Ishikawa (cell line): Measurements from ENCODE around the gene STX3.

Source experiments
- CEBPB ChIP-seq: IDR thresholded peaks from 2 replicates; pipeline ENCODE4 v1.6.1; 2012
- CREB1 ChIP-seq: IDR thresholded peaks from 2 replicates; pipeline ENCODE4 v1.6.1; 2012; ENCODE audit warnings: low read depth
- EP300 ChIP-seq: IDR thresholded peaks from 2 replicates; pipeline ENCODE4 v1.6.1; 2012; ENCODE audit warnings: borderline replicate concordance
- FOXM1 ChIP-seq: IDR thresholded peaks from 2 replicates; pipeline ENCODE4 v1.6.1; 2012; ENCODE audit warnings: low read depth, borderline replicate concordance
- RAD21 ChIP-seq: IDR thresholded peaks from 2 replicates; pipeline ENCODE4 v1.6.1; 2012; ENCODE audit warnings: low read depth
- TAF1 ChIP-seq: IDR thresholded peaks from 2 replicates; pipeline ENCODE4 v1.6.1; 2012; ENCODE audit warnings: low read depth, mild to moderate bottlenecking
- YY1 ChIP-seq: IDR thresholded peaks from 2 replicates; pipeline ENCODE4 v1.6.1; 2012; ENCODE audit warnings: low read depth
- TF ChIP-seq, protein P1 (sequence below): IDR thresholded peaks from 2 replicates; pipeline ENCODE4 v1.6.1; 2012
- TF ChIP-seq, protein P2 (sequence below): IDR thresholded peaks from 2 replicates; pipeline ENCODE4 v1.6.1; 2012; ENCODE audit warnings: low read depth, mild to moderate bottlenecking
- TF ChIP-seq, protein P3 (sequence below): IDR thresholded peaks from 2 replicates; pipeline ENCODE4 v1.6.1; 2012

DNA sequence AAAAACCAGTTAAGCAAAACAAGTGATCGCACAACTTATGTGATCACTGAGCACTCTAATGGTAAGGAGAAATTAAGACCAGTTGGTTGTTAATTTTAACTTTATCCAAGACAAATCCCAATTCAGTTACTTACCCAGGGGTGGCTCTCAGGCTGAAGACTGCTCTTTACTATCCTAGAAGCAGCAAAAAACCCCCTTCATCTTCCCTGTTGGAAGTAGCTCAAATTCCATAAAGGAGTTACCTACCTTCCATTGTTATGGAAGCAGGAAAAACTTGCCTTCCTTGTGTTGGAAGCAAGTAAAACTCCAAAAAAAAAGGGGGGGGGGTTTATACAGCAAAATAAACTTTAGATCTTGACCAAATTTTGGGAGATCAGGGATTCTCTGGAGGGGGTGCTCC is 60.6 kb downstream of the STX3 start:
- TF ChIP-seq EP300 (no peak), CEBPB (no peak), YY1 (no peak), RAD21 (no peak), CREB1 (no peak), FOXM1 (no peak), TAF1 (no peak)
- TF ChIP-seq, protein P1, sequence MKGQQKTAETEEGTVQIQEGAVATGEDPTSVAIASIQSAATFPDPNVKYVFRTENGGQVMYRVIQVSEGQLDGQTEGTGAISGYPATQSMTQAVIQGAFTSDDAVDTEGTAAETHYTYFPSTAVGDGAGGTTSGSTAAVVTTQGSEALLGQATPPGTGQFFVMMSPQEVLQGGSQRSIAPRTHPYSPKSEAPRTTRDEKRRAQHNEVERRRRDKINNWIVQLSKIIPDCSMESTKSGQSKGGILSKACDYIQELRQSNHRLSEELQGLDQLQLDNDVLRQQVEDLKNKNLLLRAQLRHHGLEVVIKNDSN = no peak
- TF ChIP-seq, protein P2, sequence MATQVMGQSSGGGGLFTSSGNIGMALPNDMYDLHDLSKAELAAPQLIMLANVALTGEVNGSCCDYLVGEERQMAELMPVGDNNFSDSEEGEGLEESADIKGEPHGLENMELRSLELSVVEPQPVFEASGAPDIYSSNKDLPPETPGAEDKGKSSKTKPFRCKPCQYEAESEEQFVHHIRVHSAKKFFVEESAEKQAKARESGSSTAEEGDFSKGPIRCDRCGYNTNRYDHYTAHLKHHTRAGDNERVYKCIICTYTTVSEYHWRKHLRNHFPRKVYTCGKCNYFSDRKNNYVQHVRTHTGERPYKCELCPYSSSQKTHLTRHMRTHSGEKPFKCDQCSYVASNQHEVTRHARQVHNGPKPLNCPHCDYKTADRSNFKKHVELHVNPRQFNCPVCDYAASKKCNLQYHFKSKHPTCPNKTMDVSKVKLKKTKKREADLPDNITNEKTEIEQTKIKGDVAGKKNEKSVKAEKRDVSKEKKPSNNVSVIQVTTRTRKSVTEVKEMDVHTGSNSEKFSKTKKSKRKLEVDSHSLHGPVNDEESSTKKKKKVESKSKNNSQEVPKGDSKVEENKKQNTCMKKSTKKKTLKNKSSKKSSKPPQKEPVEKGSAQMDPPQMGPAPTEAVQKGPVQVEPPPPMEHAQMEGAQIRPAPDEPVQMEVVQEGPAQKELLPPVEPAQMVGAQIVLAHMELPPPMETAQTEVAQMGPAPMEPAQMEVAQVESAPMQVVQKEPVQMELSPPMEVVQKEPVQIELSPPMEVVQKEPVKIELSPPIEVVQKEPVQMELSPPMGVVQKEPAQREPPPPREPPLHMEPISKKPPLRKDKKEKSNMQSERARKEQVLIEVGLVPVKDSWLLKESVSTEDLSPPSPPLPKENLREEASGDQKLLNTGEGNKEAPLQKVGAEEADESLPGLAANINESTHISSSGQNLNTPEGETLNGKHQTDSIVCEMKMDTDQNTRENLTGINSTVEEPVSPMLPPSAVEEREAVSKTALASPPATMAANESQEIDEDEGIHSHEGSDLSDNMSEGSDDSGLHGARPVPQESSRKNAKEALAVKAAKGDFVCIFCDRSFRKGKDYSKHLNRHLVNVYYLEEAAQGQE = no peak
- TF ChIP-seq, protein P3, sequence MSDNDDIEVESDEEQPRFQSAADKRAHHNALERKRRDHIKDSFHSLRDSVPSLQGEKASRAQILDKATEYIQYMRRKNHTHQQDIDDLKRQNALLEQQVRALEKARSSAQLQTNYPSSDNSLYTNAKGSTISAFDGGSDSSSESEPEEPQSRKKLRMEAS = no peak
